AG04449 (cell line): ENCODE measurements around the gene TNFSF13B.
A peak's percentile ranks its signal among the peaks of the same experiment; 100 is the strongest.

Experiments used
- CTCF ChIA-PET: fragments of 350-600 bp; formaldehyde crosslinking; extraction: SDS; loops from one replicate; lab custom pipeline; 2021; ENCODE audit warnings: antibody characterized with exemption; lab: Yijun Ruan, JAX
- POLR2A ChIA-PET: fragments of 400-600, 350-600 bp; formaldehyde crosslinking; extraction: SDS; loops from one replicate; lab custom pipeline; 2020; ENCODE audit warnings: antibody characterized with exemption, inconsistent platforms; lab: Yijun Ruan, JAX
- DNase-seq: peaks from one replicate; pipeline ENCODE4 v3.0.0-alpha.2; 2010; ENCODE audit warnings: low read depth, low spot score
- H3K4me3 ChIP-seq: 2 replicates; pipeline ENCODE4 v1.5.1; 2011; ENCODE audit warnings: low read depth, mild to moderate bottlenecking, control low read depth, low read length
- CTCF ChIP-seq: IDR thresholded peaks from one replicate; pipeline ENCODE4 v1.5.1; 2011; ENCODE audit warnings: mild to moderate bottlenecking, moderate library complexity, low read length, control low read depth, inconsistent platforms; ENCODE audit not compliant: insufficient read depth; ENCODE audit errors: missing control alignments

The TNFSF13B gene

GRCh38 chr13:108313382-108313781 lies 43.9 kb downstream of the TNFSF13B start:
- CTCF ChIA-PET: no interaction called here
- no peak for TF ChIP-seq CTCF
- POLR2A ChIA-PET: no interaction called here
- DNase-seq: no peak
- no peak overlapping the region for H3K4me3 ChIP-seq

- CTCF ChIA-PET: no interaction called here
- H3K4me3 ChIP-seq: no peak overlapping the region
- no peak for TF ChIP-seq CTCF
- POLR2A ChIA-PET: no interaction called here
- DNase-seq: no peak
Observed at GRCh38 chr13:108315273-108315672, 45.8 kb downstream of the TNFSF13B start.

- TF ChIP-seq CTCF: no peak
- no peak overlapping the region for H3K4me3 ChIP-seq
- CTCF ChIA-PET: no interaction called here
- DNase-seq: no peak
- POLR2A ChIA-PET: no interaction called here
Observed at GRCh38 chr13:108315991-108316390, 46.5 kb downstream of the TNFSF13B start.

- H3K4me3 ChIP-seq: no peak overlapping the region
- no peak for TF ChIP-seq CTCF
- POLR2A ChIA-PET: no interaction called here
- no peak for DNase-seq
- CTCF ChIA-PET: no interaction called here
Observed at GRCh38 chr13:108316413-108316812, 46.9 kb downstream of the TNFSF13B start.

- no peak overlapping the region for H3K4me3 ChIP-seq
- POLR2A ChIA-PET: no interaction called here
- no peak for DNase-seq
- CTCF ChIA-PET: interaction anchor here (0.6 to 2.2 kb wide), 7 partner anchors 14 to 593 kb away, joined by 3 to 18 read pairs (median 3); no protein-coding TSS in a partner anchor
- peak; percentile 60 for TF ChIP-seq CTCF
Observed at GRCh38 chr13:108322206-108322824, 52.8 kb downstream of the TNFSF13B start.

- CTCF ChIA-PET: interaction anchor here (0.9 to 2.2 kb wide), 7 partner anchors 13 to 592 kb away, joined by 3 to 18 read pairs (median 3); no protein-coding TSS in a partner anchor
- DNase-seq: no peak
- no peak for TF ChIP-seq CTCF
- POLR2A ChIA-PET: no interaction called here
- no peak overlapping the region for H3K4me3 ChIP-seq
Observed at GRCh38 chr13:108323031-108323430, 53.5 kb downstream of the TNFSF13B start.
